ENCODE results near the gene TMEM86A.
A peak's percentile ranks its signal among the peaks of the same experiment; 100 is the strongest.
"Not testable (repeated sequence)": the region's sequence is repeated elsewhere in the genome, so short reads cannot be mapped to it uniquely, and the experiment has no call there.

The TMEM86A gene

GRCh38 chr11:18682466-18682865, 16.1 kb upstream of the TMEM86A start:
- Histone ChIP-seq H3K27me3 (ENCODE audit: low read depth) (no peaks in the 10 kb centered on the region), H3K9me3 (no peaks in the 10 kb centered on the region), H3K4me3 (no peak overlapping the region), H3K4me1 (no peaks in the 10 kb centered on the region), H3K36me3 (replicated peaks) (no peaks in the 10 kb centered on the region)
- no peak for DNase-seq (ENCODE audit: low spot score in 2 of 2)
- in situ Hi-C loops (cut with MboI; ENCODE audit: low sequenced_read_pairs): no loop called here

DNA sequence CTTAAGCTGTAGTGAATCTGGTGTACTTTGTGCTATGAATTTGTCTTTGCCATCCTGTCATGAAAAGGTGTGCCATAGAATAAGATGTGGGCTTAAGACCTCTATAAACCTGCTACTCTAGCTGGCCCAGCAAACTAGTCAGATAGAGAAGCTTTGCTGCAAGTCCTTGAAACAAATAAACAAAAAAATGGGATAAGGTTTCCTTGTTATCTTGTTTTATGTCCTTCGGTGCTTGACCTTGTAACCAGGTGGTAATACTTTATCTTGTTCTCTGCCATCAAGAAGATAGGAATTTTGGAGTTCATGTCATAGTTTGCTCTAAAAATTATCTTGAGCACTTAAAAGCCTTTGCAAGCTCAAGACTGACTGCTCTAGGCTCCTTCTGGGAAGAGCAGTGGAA, 14.3 kb upstream of the TMEM86A start:
- no peak for DNase-seq (ENCODE audit: low spot score in 2 of 2)
- no peak overlapping the region for H3K4me3 ChIP-seq
- in situ Hi-C loops (cut with MboI; ENCODE audit: low sequenced_read_pairs): no loop called here
- H3K9me3 ChIP-seq: no peaks in the 10 kb centered on the region
- H3K36me3 ChIP-seq (replicated peaks): no peaks in the 10 kb centered on the region
- no peaks in the 10 kb centered on the region for H3K27me3 ChIP-seq (ENCODE audit: low read depth)
- no peaks in the 10 kb centered on the region for H3K4me1 ChIP-seq

- in situ Hi-C loops (cut with MboI; ENCODE audit: low sequenced_read_pairs); H3K36me3 ChIP-seq (replicated peaks); H3K4me1 ChIP-seq; H3K9me3 ChIP-seq; DNase-seq (ENCODE audit: low spot score in 2 of 2); H3K27me3 ChIP-seq (ENCODE audit: low read depth); H3K4me3 ChIP-seq: not testable (repeated sequence)
Observed at GRCh38 chr11:18691467-18692140, 7.0 kb upstream of the TMEM86A start.

- no peaks in the 10 kb centered on the region for H3K36me3 ChIP-seq (replicated peaks)
- in situ Hi-C loops (cut with MboI; ENCODE audit: low sequenced_read_pairs): no loop called here
- DNase-seq (ENCODE audit: low spot score in 2 of 2): no peak
Observed at GRCh38 chr11:18692941-18693760, 5.4 kb upstream of the TMEM86A start.

GRCh38 chr11:18696638-18697225, 1.8 kb upstream of the TMEM86A start:
- in situ Hi-C loops (cut with MboI; ENCODE audit: low sequenced_read_pairs): no loop called here
- no peak for DNase-seq (ENCODE audit: low spot score in 2 of 2)
- no peaks in the 10 kb centered on the region for H3K27me3 ChIP-seq (ENCODE audit: low read depth)
- H3K4me1 ChIP-seq: no peaks in the 10 kb centered on the region; the same call in 1 of the 2 replicates
- H3K9me3 ChIP-seq: no peaks in the 10 kb centered on the region
- H3K4me3 ChIP-seq: no peak overlapping the region
- H3K36me3 ChIP-seq (replicated peaks): no peaks in the 10 kb centered on the region

More at GRCh38 chr11:18692941-18693760, 5.4 kb upstream of the TMEM86A start:
- H3K27me3 ChIP-seq (ENCODE audit: low read depth): no peaks in the 10 kb centered on the region
- no peak overlapping the region for H3K4me3 ChIP-seq
- H3K4me1 ChIP-seq: no peaks in the 10 kb centered on the region
- no peaks in the 10 kb centered on the region for H3K9me3 ChIP-seq

DNA sequence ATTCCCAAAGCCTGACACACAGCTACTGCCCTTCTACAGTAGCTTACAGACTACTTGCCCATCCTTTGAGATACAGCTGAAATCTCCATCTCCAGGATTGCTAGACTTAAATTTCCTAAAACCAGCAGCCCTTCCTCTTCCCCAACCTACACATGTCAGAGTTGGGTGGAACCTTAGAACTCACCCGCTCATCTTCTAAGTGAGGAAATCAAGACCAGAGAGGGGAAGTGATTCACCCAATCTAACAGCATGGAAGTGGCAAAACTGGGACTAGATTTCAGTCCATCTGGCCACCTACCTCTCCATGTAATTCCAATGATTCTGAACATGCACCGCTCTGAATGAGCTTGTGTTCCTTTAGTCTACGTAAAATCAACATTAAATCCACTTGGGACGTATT, 1.0 kb upstream of the TMEM86A start:
- no peaks in the 10 kb centered on the region; the same call in 1 of the 2 replicates for H3K4me1 ChIP-seq
- H3K4me3 ChIP-seq: no peak overlapping the region
- in situ Hi-C loops (cut with MboI; ENCODE audit: low sequenced_read_pairs): no loop called here
- no peaks in the 10 kb centered on the region for H3K27me3 ChIP-seq (ENCODE audit: low read depth)
- no peak for DNase-seq (ENCODE audit: low spot score in 2 of 2)
- no peaks in the 10 kb centered on the region for H3K36me3 ChIP-seq (replicated peaks)
- H3K9me3 ChIP-seq: no peaks in the 10 kb centered on the region

GRCh38 chr11:18699269-18699596, 654 bp downstream of the TMEM86A start:
- DNase-seq (ENCODE audit: low spot score in 2 of 2): no peak
- in situ Hi-C loops (cut with MboI; ENCODE audit: low sequenced_read_pairs): no loop called here
- H3K4me3 ChIP-seq: peak overlapping the region; percentile 46

GRCh38 chr11:18699848-18700261, 1.3 kb downstream of the TMEM86A start:
- in situ Hi-C loops (cut with MboI; ENCODE audit: low sequenced_read_pairs): no loop called here
- H3K36me3 ChIP-seq (replicated peaks): no peaks in the 10 kb centered on the region
- no peak overlapping the region for H3K4me3 ChIP-seq
- no peaks in the 10 kb centered on the region for H3K27me3 ChIP-seq (ENCODE audit: low read depth)
- no peaks in the 10 kb centered on the region for H3K9me3 ChIP-seq
- no peaks in the 10 kb centered on the region; the same call in 1 of the 2 replicates for H3K4me1 ChIP-seq
- DNase-seq (ENCODE audit: low spot score in 2 of 2): no peak

More at GRCh38 chr11:18699269-18699596, 654 bp downstream of the TMEM86A start:
- Histone ChIP-seq H3K4me1 (no peaks in the 10 kb centered on the region; the same call in 1 of the 2 replicates), H3K27me3 (ENCODE audit: low read depth) (no peaks in the 10 kb centered on the region), H3K9me3 (no peaks in the 10 kb centered on the region), H3K36me3 (replicated peaks) (no peaks in the 10 kb centered on the region)

- no peaks in the 10 kb centered on the region for H3K9me3 ChIP-seq
- H3K4me3 ChIP-seq: no peak overlapping the region
- no peaks in the 10 kb centered on the region for H3K27me3 ChIP-seq (ENCODE audit: low read depth)
- no peaks in the 10 kb centered on the region; the same call in 1 of the 2 replicates for H3K4me1 ChIP-seq
- DNase-seq (ENCODE audit: low spot score in 2 of 2): no peak
- in situ Hi-C loops (cut with MboI; ENCODE audit: low sequenced_read_pairs): no loop called here
- H3K36me3 ChIP-seq (replicated peaks): no peaks in the 10 kb centered on the region
Observed at GRCh38 chr11:18700375-18700774, 1.8 kb downstream of the TMEM86A start.

GRCh38 chr11:18700872-18701271, 2.3 kb downstream of the TMEM86A start:
- Histone ChIP-seq H3K27me3 (ENCODE audit: low read depth) (no peaks in the 10 kb centered on the region), H3K9me3 (no peaks in the 10 kb centered on the region), H3K36me3 (replicated peaks) (no peaks in the 10 kb centered on the region), H3K4me1 (no peaks in the 10 kb centered on the region; the same call in 1 of the 2 replicates), H3K4me3 (no peak overlapping the region)
- no peak for DNase-seq (ENCODE audit: low spot score in 2 of 2)
- in situ Hi-C loops (cut with MboI; ENCODE audit: low sequenced_read_pairs): no loop called here

DNA sequence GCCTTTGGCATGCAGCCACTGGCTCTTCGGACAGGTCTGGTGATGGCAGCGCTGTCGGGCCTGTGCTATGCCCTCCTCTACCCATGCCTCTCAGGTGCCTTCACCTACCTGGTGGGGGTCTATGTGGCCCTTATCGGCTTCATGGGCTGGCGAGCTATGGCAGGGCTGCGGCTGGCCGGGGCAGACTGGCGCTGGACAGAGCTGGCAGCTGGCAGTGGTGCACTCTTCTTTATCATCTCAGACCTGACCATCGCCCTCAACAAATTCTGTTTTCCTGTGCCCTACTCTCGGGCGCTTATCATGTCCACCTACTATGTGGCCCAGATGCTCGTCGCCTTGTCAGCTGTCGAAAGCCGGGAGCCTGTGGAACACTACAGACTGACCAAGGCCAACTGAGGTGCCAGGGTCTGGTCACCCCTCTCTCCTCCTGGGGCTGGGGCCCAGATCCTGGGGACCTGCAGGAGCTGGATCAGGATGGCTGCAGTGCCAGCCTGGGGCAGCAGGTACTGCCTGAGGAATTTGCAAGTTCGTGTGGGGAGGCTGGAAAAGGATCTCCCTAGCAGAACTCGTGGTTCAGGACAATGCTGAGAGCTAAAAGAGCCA, 3.1 kb downstream of the TMEM86A start:
- Histone ChIP-seq H3K4me1 (no peaks in the 10 kb centered on the region; the same call in 1 of the 2 replicates), H3K9me3 (no peaks in the 10 kb centered on the region), H3K4me3 (no peak overlapping the region), H3K36me3 (replicated peaks) (no peaks in the 10 kb centered on the region), H3K27me3 (ENCODE audit: low read depth) (peaks cover 4% of the 10 kb centered on the region)
- DNase-seq (ENCODE audit: low spot score in 2 of 2): no peak
- in situ Hi-C loops (cut with MboI; ENCODE audit: low sequenced_read_pairs): no loop called here

- DNase-seq (ENCODE audit: low spot score in 2 of 2): no peak
- in situ Hi-C loops (cut with MboI; ENCODE audit: low sequenced_read_pairs): no loop called here
- no peaks in the 10 kb centered on the region for H3K36me3 ChIP-seq (replicated peaks)
- H3K4me1 ChIP-seq: no peaks in the 10 kb centered on the region; the same call in 1 of the 2 replicates
- peaks cover 13% of the 10 kb centered on the region for H3K27me3 ChIP-seq (ENCODE audit: low read depth)
- H3K9me3 ChIP-seq: no peaks in the 10 kb centered on the region
- no peak overlapping the region for H3K4me3 ChIP-seq
Observed at GRCh38 chr11:18703001-18703763, 4.6 kb downstream of the TMEM86A start.

DNA sequence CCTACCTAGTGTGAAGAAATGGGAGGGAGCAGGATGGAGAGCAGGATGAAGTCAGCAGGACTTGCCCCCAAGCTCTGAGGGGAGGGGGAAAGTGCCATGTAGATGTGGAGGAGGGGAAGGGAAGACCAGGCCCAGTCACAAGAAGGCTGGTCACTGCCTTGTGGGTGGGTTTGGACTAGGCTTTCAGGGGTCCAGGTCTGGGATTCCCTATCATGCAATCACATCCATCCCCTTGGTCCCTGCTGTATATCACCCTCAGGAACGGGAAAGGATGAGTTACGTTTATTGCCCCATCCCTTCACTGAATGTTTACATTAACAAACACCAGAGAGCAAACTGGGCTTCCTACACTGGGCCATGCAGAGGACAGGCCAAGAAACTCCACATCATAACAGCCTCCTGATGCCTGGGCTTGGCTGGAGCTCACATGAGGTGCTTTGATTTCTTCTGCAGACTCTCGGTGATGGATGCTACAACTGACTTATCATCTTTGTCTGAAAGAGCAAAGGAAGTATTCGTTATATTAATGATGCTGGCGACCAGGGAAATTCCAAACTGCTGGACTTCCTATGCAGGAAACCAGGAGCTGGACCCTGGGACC, 5.6 kb downstream of the TMEM86A start:
- in situ Hi-C loops (cut with MboI; ENCODE audit: low sequenced_read_pairs): no loop called here
- H3K27me3 ChIP-seq (ENCODE audit: low read depth): peaks cover 18% of the 10 kb centered on the region
- DNase-seq (ENCODE audit: low spot score in 2 of 2): no peak
- H3K9me3 ChIP-seq: no peaks in the 10 kb centered on the region
- H3K36me3 ChIP-seq (replicated peaks): no peaks in the 10 kb centered on the region
- H3K4me3 ChIP-seq: no peak overlapping the region
- no peaks in the 10 kb centered on the region; the same call in 1 of the 2 replicates for H3K4me1 ChIP-seq

Data from HAP-1 (cell line).